Activated naive CD4-positive, alpha-beta T cell treated with anti-CD3 and anti-CD28 coated beads, Interleukin-2, amount 50 U/mL, for 24 hours (primary cell): ENCODE measurements around the gene FBXO15.

Experiments used
- H3K27ac Mint-ChIP-seq: one replicate; pipeline ENCODE4 v1.8.0; 2021; ENCODE audit warnings: mild to moderate bottlenecking, mixed read lengths
- H3K27me3 Mint-ChIP-seq: one replicate; pipeline ENCODE4 v1.8.0; 2021; ENCODE audit warnings: mixed read lengths
- H3K36me3 Mint-ChIP-seq: one replicate; pipeline ENCODE4 v1.8.0; 2021; ENCODE audit warnings: mixed read lengths
- H3K4me1 Mint-ChIP-seq: one replicate; pipeline ENCODE4 v1.8.0; 2021; ENCODE audit warnings: mixed read lengths
- H3K4me3 Mint-ChIP-seq: one replicate; pipeline ENCODE4 v1.8.0; 2021; ENCODE audit warnings: mild to moderate bottlenecking, mixed read lengths
- H3K9me3 Mint-ChIP-seq: one replicate; pipeline ENCODE4 v1.8.0; 2021; ENCODE audit warnings: mixed read lengths

FBXO15 gene

DNA sequence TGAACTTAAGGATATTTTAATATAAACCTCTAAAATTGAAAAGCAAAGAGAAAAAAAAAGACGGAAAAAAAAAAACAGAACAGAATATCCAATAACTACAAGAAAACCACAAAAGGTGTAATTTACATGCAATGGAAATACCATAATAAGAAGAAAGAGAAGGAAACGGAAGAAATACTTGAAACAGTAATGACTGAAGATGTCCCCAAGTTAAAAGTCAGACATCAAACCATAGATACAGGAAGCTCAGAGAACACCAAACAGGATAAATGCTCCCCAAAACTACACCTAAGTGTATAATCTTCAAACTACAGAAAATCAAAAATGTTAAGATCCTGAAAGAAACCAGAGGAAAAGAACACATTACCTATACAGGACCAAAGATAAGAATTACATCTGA lies 39.2 kb downstream of the FBXO15 start:
- peaks cover 13% of the 10 kb centered on the region for H3K36me3 Mint-ChIP-seq
- H3K4me3 Mint-ChIP-seq, result peak overlapping the region; percentile 31
- H3K4me1 Mint-ChIP-seq, result peaks cover 31% of the 10 kb centered on the region
- H3K9me3 Mint-ChIP-seq, result peaks cover 10% of the 10 kb centered on the region
- no peaks in the 10 kb centered on the region for H3K27me3 Mint-ChIP-seq
- H3K27ac Mint-ChIP-seq, result peak overlapping the region; percentile 25

DNA sequence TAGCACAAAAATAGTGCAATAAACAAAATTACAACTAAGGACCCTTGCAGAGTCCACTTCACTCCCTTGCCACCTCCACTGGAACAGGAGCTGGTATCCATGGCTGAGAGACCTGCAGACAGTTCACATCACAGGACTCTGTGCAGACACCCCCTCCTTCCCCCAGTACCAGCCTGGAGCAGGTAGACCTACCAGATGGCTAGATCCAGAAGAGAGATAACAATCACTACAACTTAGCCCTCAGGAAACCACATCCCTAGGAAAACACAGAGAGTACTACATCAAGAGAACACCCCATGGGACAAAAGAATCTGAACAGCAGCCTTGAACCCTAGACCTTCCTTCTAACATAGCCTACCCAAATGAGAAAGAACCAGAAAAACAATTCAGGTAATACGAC lies 49.8 kb downstream of the FBXO15 start:
- peaks cover 21% of the 10 kb centered on the region for H3K36me3 Mint-ChIP-seq
- no peaks in the 10 kb centered on the region for H3K4me1 Mint-ChIP-seq
- H3K4me3 Mint-ChIP-seq, result no peak overlapping the region
- H3K9me3 Mint-ChIP-seq, result no peaks in the 10 kb centered on the region
- H3K27ac Mint-ChIP-seq, result no peak overlapping the region
- no peaks in the 10 kb centered on the region for H3K27me3 Mint-ChIP-seq

- peaks cover 11% of the 10 kb centered on the region for H3K36me3 Mint-ChIP-seq
Measured at GRCh38 chr18:74092922-74093321, 54.7 kb downstream of the FBXO15 start.

DNA sequence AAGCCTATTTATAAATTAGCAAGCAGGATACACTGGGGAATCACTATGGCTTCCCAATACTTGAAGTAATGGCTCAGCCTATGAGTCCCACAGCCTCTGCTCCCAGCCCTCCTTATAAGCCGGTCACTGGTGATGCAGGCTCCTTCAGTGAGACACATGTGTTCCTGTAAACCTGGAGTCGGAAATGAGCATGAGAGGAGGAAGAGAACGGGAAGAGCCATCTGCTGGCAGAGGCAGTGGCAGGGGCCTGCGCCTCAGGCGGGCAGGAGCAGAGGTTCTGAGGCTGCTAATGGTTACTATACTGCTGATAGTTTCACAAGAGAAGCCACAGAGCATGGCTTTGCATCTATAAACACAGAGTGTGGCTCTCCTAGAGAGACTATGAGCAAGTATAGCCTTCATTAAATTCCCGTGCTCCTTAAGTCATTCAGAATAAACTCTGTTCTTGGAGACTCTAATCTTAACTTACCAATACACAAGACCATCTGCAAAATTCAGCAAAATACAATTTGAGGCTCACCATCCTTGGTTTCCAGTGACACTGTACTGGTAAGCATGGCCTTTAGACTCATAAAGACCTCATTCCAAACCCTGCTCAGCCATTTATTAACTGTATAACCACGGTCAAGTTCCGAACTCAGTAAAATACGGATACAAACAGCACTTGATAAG lies 63.3 kb downstream of the FBXO15 start:
- H3K27ac Mint-ChIP-seq, result no peak overlapping the region
- no peaks in the 10 kb centered on the region for H3K36me3 Mint-ChIP-seq
- H3K27me3 Mint-ChIP-seq, result no peaks in the 10 kb centered on the region
- no peaks in the 10 kb centered on the region for H3K9me3 Mint-ChIP-seq
- no peak overlapping the region for H3K4me3 Mint-ChIP-seq
- H3K4me1 Mint-ChIP-seq, result peaks cover 22% of the 10 kb centered on the region

More at GRCh38 chr18:74092922-74093321, 54.7 kb downstream of the FBXO15 start:
- Mint-ChIP-seq H3K27me3 (peaks cover 5% of the 10 kb centered on the region), H3K4me1 (no peaks in the 10 kb centered on the region), H3K9me3 (peaks cover 6% of the 10 kb centered on the region), H3K4me3 (no peak overlapping the region), H3K27ac (no peak overlapping the region)

- H3K27me3 Mint-ChIP-seq, result no peaks in the 10 kb centered on the region
- no peaks in the 10 kb centered on the region for H3K9me3 Mint-ChIP-seq
- peak overlapping the region; percentile 73 for H3K4me3 Mint-ChIP-seq
- H3K27ac Mint-ChIP-seq, result peak overlapping the region; percentile 100
- H3K4me1 Mint-ChIP-seq, result peaks cover 22% of the 10 kb centered on the region
- H3K36me3 Mint-ChIP-seq, result no peaks in the 10 kb centered on the region
Measured at GRCh38 chr18:74083557-74083952, 64.1 kb downstream of the FBXO15 start.

DNA sequence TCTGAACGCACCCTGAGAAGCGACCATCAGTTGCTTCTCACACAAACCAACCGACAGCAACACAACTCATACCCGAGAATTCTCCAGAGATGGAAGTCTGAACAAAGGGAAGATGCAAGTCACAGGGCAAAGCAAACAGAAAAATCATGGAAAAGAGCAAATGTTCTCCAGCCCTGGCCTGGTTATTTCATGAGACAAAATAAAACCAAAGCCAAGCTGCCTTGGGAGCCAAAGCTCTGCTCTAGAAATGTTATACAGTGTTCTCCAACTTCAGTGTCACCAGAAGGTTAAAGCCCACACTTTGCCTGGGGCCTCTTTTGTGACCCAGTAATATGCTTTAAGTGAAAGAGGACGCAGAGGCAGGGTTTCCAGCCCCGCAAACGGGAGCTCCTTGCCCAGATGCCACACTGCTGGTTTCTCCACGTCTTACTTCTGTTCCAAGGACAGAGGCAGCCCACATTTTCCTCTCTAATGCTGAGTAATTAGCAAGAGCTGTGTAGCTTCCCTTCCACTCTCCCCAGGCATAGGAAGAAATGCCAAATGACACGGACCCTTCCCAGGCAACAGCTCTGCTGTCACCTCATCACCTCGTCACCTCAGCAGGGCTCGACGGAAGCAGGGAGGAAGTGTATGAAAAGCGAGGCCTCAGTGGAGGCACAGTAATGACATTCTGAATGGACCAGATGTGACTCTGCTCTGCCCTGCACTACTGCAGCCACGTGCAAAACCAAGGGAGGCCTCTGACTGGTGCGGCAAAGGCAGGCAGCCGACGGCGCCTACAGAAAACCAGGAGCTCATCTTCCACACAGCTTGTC lies 64.7 kb downstream of the FBXO15 start:
- Mint-ChIP-seq H3K4me3 (peak overlapping the region; percentile 83), H3K27ac (peak overlapping the region; percentile 100), H3K36me3 (no peaks in the 10 kb centered on the region), H3K4me1 (peaks cover 22% of the 10 kb centered on the region), H3K9me3 (no peaks in the 10 kb centered on the region), H3K27me3 (no peaks in the 10 kb centered on the region)

DNA sequence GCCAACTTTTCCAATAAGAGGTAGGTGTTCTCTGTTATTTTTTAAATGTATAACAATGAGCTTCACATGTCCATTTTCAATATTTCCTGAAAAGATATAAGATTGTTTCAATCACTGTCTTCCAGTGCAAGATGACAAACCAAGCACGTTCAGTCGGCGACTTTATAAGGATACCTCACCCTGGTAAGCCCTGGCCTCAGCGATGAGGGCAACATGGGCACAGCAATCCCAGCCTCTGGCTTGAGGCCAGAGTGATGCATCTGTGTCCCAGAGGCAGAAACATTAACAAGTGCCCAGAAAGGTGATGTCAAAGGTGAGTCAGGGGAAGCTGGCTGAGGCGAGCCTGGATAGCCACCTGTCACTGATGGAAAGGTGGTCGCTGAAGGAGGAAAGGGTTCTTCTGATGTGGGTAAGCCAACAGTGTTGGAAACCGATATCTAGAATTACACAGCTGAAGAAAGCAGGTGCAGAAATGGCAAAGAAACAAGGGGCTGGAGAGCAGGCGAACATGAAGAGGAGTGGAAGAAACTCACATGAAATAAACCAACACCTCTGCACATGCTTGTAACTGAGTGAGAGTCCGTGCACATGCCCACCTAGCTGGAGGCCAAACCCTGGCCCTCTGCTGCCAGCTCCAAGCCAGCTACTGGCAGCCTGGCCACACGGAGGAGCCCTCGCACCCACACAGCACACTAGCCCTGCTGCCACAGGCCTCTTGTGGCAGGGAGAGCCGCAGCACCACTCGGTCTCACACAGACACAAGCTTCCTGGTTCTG lies 65.5 kb downstream of the FBXO15 start:
- peak overlapping the region; percentile 83 for H3K4me3 Mint-ChIP-seq
- H3K36me3 Mint-ChIP-seq, result no peaks in the 10 kb centered on the region
- H3K4me1 Mint-ChIP-seq, result peaks cover 22% of the 10 kb centered on the region
- no peaks in the 10 kb centered on the region for H3K9me3 Mint-ChIP-seq
- H3K27ac Mint-ChIP-seq, result peak overlapping the region; percentile 100
- no peaks in the 10 kb centered on the region for H3K27me3 Mint-ChIP-seq

- no peak overlapping the region for H3K4me3 Mint-ChIP-seq
- H3K9me3 Mint-ChIP-seq, result no peaks in the 10 kb centered on the region
- no peaks in the 10 kb centered on the region for H3K27me3 Mint-ChIP-seq
- no peak overlapping the region for H3K27ac Mint-ChIP-seq
- H3K4me1 Mint-ChIP-seq, result peaks cover 14% of the 10 kb centered on the region
- H3K36me3 Mint-ChIP-seq, result no peaks in the 10 kb centered on the region
Measured at GRCh38 chr18:74078257-74078656, 69.4 kb downstream of the FBXO15 start.

DNA sequence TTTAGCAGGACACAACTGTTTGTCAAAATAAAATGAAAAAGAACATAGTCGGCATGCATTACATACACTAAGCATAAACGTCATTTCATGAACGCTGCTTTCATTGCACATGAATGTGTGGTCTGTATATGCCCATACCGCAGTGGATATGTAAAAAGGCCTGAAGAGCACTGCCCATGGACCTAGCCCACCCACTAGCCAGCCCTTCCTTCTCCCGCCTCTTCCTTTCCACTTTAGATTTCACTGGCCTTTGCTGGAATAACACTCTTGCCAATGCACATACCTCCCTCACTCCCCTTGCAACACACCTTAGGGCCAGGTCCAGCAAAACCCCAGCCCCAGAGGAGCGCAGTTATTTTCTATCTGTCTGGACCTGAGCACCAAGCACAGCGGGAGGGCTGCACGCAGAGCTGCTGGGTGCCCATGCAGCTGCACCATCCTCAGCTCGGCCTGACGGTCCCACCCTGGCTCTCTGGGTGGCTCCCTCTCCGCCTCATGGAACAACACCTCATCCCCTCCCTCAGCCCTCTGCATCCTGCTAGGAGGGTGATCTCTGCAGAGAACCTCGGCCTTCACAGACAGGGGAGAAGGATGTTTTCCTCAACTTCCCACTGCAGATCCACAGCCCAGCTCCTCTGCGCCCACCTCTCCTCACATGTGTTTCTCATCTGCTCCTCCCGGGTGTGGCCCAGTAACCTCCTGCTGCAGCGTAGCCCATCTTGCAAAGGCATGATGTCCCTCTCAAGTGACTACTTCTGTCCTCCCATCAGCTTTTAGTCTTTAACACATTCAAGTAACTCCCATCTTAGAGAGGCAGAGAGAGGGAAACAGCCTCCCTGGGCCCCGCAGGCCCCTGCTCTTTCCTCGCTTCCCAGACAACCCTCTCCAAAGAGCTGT lies 72.7 kb downstream of the FBXO15 start:
- Mint-ChIP-seq H3K9me3 (no peaks in the 10 kb centered on the region), H3K4me1 (no peaks in the 10 kb centered on the region), H3K27me3 (no peaks in the 10 kb centered on the region), H3K27ac (no peak overlapping the region), H3K4me3 (no peak overlapping the region), H3K36me3 (no peaks in the 10 kb centered on the region)

DNA sequence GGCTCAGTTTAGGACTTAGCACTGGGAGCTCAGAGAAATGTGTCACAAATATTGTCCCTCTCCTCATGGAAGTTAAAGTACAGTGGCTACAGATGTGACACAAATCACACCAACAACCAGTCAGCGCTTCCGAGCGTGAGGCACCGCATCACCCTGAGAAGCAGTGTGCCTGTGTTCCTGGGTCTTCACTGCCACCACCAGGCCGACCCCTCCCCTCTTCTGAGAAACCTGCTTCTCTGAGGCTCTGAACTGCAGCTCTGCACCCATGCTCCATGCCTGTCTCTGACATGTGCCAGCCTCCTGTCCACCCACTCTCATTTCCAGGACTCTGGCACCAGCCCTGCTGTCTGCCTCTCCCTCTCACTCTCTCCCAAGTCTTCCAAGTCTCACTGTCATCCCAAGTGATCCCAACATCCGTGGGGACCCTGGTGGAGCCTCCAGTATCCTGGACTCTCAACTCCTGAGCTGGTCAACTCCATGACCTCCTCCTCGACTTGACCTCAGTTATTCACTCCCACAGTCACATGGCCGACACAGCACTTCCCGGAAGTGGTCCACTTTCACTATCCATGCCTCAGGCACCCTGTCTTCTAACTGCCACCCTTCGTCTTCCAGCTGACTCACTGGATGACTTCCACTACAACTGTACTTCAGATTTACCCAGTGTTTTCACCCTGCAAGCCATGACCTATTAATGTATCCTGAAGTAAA lies 73.5 kb downstream of the FBXO15 start:
- Mint-ChIP-seq H3K9me3 (no peaks in the 10 kb centered on the region), H3K27me3 (no peaks in the 10 kb centered on the region), H3K4me3 (no peak overlapping the region), H3K4me1 (no peaks in the 10 kb centered on the region), H3K27ac (no peak overlapping the region), H3K36me3 (no peaks in the 10 kb centered on the region)

DNA sequence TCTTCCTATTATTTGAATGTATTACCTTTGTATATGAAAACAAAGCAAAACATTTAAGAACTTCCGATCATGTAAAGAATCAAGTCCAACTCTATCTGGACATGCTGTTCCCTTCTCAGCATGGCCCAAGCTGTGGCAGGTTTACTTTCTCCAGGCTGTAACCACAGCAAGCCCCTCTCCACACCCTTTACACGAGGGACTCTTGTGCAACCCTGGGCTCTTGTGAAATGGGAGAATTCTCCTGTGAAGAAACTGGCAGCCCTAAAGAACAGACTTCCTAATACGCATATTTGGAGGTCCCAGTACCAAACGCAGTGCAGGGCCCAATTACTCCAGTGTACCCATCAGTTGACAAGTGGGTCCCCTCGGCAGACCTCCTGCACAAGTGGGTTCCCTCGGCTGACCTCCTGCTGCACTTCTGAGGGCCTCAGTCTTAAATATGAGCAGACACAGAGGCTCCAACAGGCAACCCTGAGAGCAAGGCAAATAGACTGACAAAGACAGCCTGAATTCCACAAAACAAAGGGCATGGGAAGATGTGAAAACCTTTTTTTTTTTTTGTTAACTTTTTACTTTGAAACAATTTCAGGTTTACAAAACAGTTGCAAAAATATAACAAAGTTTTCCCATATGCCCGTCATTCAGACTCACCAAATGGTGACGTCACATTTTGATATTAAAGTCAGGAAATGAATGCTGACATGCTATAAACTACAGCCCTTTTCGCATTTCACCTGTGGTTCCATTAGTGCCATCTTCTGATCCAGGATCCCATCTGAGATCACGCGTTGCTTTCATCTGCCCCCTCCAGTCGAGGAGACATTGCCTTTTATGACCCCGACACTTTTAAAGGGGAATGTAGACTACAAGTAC lies 78.2 kb downstream of the FBXO15 start:
- no peaks in the 10 kb centered on the region for H3K27me3 Mint-ChIP-seq
- H3K4me1 Mint-ChIP-seq, result peaks cover 19% of the 10 kb centered on the region
- H3K27ac Mint-ChIP-seq, result no peak overlapping the region
- H3K36me3 Mint-ChIP-seq, result no peaks in the 10 kb centered on the region
- no peak overlapping the region for H3K4me3 Mint-ChIP-seq
- H3K9me3 Mint-ChIP-seq, result no peaks in the 10 kb centered on the region

DNA sequence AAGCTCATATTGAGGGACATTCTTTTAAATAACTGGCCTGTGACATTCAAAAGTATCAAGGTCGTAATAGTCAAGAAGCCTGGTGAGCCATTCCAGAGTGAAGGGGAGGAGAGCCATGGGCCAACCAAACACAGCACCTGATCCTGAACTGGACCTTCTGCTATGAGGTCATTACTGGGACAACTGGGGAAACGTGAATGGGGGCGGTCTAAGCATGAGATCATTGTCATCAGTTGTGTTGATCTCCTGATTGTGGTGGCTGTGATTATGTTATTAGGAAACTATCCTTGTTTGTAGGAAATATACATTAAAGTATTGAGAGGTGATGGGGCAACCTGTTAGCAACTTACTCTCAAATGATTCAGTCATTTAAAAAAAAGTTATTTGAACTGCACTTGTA lies 79.3 kb downstream of the FBXO15 start:
- Mint-ChIP-seq H3K27ac (no peak overlapping the region), H3K4me1 (peaks cover 30% of the 10 kb centered on the region)

GRCh38 chr18:74066018-74066417 lies 81.6 kb downstream of the FBXO15 start:
- no peak overlapping the region for H3K4me3 Mint-ChIP-seq
- no peaks in the 10 kb centered on the region for H3K27me3 Mint-ChIP-seq
- H3K27ac Mint-ChIP-seq, result peak overlapping the region; percentile 69
- H3K9me3 Mint-ChIP-seq, result no peaks in the 10 kb centered on the region
- no peaks in the 10 kb centered on the region for H3K36me3 Mint-ChIP-seq
- H3K4me1 Mint-ChIP-seq, result peaks cover 37% of the 10 kb centered on the region

More for the DNA sequence above, 79.3 kb downstream of the FBXO15 start:
- Mint-ChIP-seq H3K27me3 (no peaks in the 10 kb centered on the region), H3K36me3 (no peaks in the 10 kb centered on the region), H3K9me3 (no peaks in the 10 kb centered on the region), H3K4me3 (no peak overlapping the region)

DNA sequence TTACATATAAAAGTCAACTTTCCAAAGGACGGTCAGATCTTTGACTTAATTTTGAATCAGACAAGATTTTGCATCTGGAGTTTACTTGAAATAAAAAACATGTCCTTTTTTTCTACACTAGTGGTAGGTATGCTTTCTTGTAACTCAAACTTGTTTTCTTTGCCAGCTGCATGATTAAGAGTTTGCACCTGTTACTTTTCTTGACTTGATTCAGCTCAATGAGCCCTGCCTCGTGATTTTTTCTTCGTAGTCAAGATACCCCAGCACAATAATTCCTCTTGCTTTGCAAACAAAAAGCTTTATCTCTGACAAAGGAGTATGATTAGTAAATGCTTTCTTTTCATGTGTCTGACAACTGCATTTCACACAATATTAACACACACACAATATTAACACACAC lies 82.3 kb downstream of the FBXO15 start:
- H3K4me1 Mint-ChIP-seq, result peaks cover 37% of the 10 kb centered on the region
- no peaks in the 10 kb centered on the region for H3K9me3 Mint-ChIP-seq
- no peaks in the 10 kb centered on the region for H3K27me3 Mint-ChIP-seq
- H3K36me3 Mint-ChIP-seq, result no peaks in the 10 kb centered on the region
- H3K27ac Mint-ChIP-seq, result peak overlapping the region; percentile 69
- H3K4me3 Mint-ChIP-seq, result peak overlapping the region; percentile 32
